IPS-NIHi7 (cell line): ENCODE measurements around the gene HSPBAP1.
"Not testable (repeated sequence)": the region's sequence is repeated elsewhere in the genome, so short reads cannot be mapped to it uniquely, and the experiment has no call there.

ENCODE experiments used
- DNase-seq: peaks from one replicate; pipeline ENCODE4 v3.0.0; 2012; ENCODE audit warnings: mixed read lengths; ENCODE audit errors: extremely low spot score

The HSPBAP1 gene

GRCh38 chr3:122732682-122733525 lies 60.7 kb downstream of the HSPBAP1 start:
- DNase-seq = not testable (repeated sequence)

- peak; percentile 21 for DNase-seq
Measured at GRCh38 chr3:122730240-122730639, 63.4 kb downstream of the HSPBAP1 start.

- no peak for DNase-seq
Measured at GRCh38 chr3:122728756-122729514, 64.7 kb downstream of the HSPBAP1 start.

GRCh38 chr3:122728186-122728585 lies 65.4 kb downstream of the HSPBAP1 start:
- no peak for DNase-seq

GRCh38 chr3:122727766-122728165 lies 65.9 kb downstream of the HSPBAP1 start:
- DNase-seq = no peak

- DNase-seq = no peak
Measured at GRCh38 chr3:122727294-122727693, 66.3 kb downstream of the HSPBAP1 start.

GRCh38 chr3:122725106-122725505 lies 68.5 kb downstream of the HSPBAP1 start:
- no peak for DNase-seq

- DNase-seq = no peak
Measured at GRCh38 chr3:122719273-122719921, 74.2 kb downstream of the HSPBAP1 start.

- no peak for DNase-seq
Measured at GRCh38 chr3:122716667-122717066, 77.0 kb downstream of the HSPBAP1 start.

- DNase-seq = no peak
Measured at GRCh38 chr3:122714273-122714672, 79.4 kb downstream of the HSPBAP1 start.

GRCh38 chr3:122710616-122711251 lies 82.9 kb downstream of the HSPBAP1 start:
- not testable (repeated sequence) for DNase-seq

- DNase-seq = no peak
Measured at GRCh38 chr3:122705379-122705778, 88.3 kb downstream of the HSPBAP1 start.

GRCh38 chr3:122700193-122700592 lies 93.4 kb downstream of the HSPBAP1 start:
- no peak for DNase-seq

GRCh38 chr3:122697952-122698620 lies 95.5 kb downstream of the HSPBAP1 start:
- DNase-seq = no peak

GRCh38 chr3:122695927-122696561 lies 97.6 kb downstream of the HSPBAP1 start:
- DNase-seq = no peak

- no peak for DNase-seq
Measured at GRCh38 chr3:122694966-122695365, 98.7 kb downstream of the HSPBAP1 start.

GRCh38 chr3:122692674-122693073 lies 101.0 kb downstream of the HSPBAP1 start:
- DNase-seq = no peak

GRCh38 chr3:122691195-122691594 lies 102.4 kb downstream of the HSPBAP1 start:
- DNase-seq = no peak

- no peak for DNase-seq
Measured at GRCh38 chr3:122690096-122690495, 103.5 kb downstream of the HSPBAP1 start.
